GM18505 (cell line): ENCODE results near the gene PCNP.
A peak's percentile ranks its signal among the peaks of the same experiment; 100 is the strongest.
"Not testable (repeated sequence)": the region's sequence is repeated elsewhere in the genome, so short reads cannot be mapped to it uniquely, and the experiment has no call there.

Source experiments
- ATAC-seq: cut with Tn5 transposase; IDR thresholded peaks from one replicate; pipeline ENCODE4 v1.9.1; 2021; ENCODE audit not compliant: unreplicated experiment
- POLR2A ChIP-seq: IDR thresholded peaks from 4 replicates; pipeline ENCODE4 v1.6.1; 2011; ENCODE audit warnings: borderline replicate concordance; ENCODE audit not compliant: insufficient read depth, insufficient read length; ENCODE audit errors: extremely low read depth

Gene PCNP

GRCh38 chr3:101544161-101544850 lies 29.7 kb upstream of the PCNP start:
- ATAC-seq, result no peak
- no peak for TF ChIP-seq POLR2A

GRCh38 chr3:101548527-101549105 lies 25.4 kb upstream of the PCNP start:
- TF ChIP-seq POLR2A, result no peak
- no peak for ATAC-seq

- TF ChIP-seq POLR2A, result no peak
- ATAC-seq, result no peak
Measured at GRCh38 chr3:101549473-101549872, 24.5 kb upstream of the PCNP start.

GRCh38 chr3:101551359-101552081 lies 22.5 kb upstream of the PCNP start:
- not testable (repeated sequence) for ATAC-seq

GRCh38 chr3:101553381-101553780 lies 20.6 kb upstream of the PCNP start:
- not testable (repeated sequence) for ATAC-seq

- TF ChIP-seq POLR2A, result no peak
Measured at GRCh38 chr3:101556064-101556463, 17.9 kb upstream of the PCNP start.

GRCh38 chr3:101561630-101562328 lies 12.2 kb upstream of the PCNP start, which contains the start of gene TRMT10C:
TSS of gene TRMT10C (plus strand) at chr3:101561868. CDS start at chr3:101564782, 2,914 bp downstream.
- peak; percentile 93 for TF ChIP-seq POLR2A
- peak; percentile 99 for ATAC-seq

More at GRCh38 chr3:101556064-101556463, 17.9 kb upstream of the PCNP start:
- ATAC-seq, result no peak

GRCh38 chr3:101567528-101568317 lies 6.3 kb upstream of the PCNP start:
- no peak for ATAC-seq
- no peak for TF ChIP-seq POLR2A

- TF ChIP-seq POLR2A, result no peak
- no peak for ATAC-seq
Measured at GRCh38 chr3:101571028-101571895, 2.7 kb upstream of the PCNP start.

GRCh38 chr3:101574388-101575112 lies 570 bp downstream of the PCNP start:
- ATAC-seq, result peak; percentile 37
- no peak for TF ChIP-seq POLR2A

GRCh38 chr3:101577286-101577685 lies 3.3 kb downstream of the PCNP start:
- TF ChIP-seq POLR2A, result no peak
- ATAC-seq, result no peak
